GM12875 (cell line): ENCODE data around the gene ERICH6B.

Experiments
- H3K4me3 ChIP-seq: one replicate; pipeline ENCODE4 v1.5.1; 2011; ENCODE audit warnings: low read depth, low read length, control low read depth
- TF ChIP-seq, protein P1 (sequence below): IDR thresholded peaks from 2 replicates; pipeline ENCODE4 v1.5.1; 2011; ENCODE audit warnings: low read depth, mild to moderate bottlenecking, control low read depth, inconsistent platforms, low read length, moderate library complexity, borderline replicate concordance; ENCODE audit not compliant: insufficient read depth

ERICH6B gene

DNA sequence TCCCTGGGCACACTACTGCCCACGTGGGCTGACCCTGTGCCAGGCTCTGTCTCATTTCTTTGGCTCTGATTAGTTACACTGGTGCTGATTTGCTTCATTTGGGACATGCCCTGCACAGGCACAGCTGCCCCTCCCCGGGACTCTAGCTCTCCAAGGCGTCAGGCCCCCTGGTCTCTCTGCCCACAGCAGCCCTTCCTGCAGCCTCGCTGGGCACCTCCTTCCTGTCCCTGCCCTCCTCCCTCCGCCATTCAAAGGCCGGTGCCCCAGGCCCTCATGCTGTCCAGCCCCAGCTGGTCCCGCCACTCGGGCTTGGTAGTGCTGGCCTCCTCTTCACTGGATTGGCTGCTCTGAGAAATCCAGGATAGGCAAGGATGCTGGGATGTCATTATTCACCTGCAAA, 73.1 kb downstream of the ERICH6B start:
- TF ChIP-seq, protein P1, sequence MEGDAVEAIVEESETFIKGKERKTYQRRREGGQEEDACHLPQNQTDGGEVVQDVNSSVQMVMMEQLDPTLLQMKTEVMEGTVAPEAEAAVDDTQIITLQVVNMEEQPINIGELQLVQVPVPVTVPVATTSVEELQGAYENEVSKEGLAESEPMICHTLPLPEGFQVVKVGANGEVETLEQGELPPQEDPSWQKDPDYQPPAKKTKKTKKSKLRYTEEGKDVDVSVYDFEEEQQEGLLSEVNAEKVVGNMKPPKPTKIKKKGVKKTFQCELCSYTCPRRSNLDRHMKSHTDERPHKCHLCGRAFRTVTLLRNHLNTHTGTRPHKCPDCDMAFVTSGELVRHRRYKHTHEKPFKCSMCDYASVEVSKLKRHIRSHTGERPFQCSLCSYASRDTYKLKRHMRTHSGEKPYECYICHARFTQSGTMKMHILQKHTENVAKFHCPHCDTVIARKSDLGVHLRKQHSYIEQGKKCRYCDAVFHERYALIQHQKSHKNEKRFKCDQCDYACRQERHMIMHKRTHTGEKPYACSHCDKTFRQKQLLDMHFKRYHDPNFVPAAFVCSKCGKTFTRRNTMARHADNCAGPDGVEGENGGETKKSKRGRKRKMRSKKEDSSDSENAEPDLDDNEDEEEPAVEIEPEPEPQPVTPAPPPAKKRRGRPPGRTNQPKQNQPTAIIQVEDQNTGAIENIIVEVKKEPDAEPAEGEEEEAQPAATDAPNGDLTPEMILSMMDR, result no peak
- no peak overlapping the region for H3K4me3 ChIP-seq

- TF ChIP-seq, protein P1, result no peak
- H3K4me3 ChIP-seq, result no peak overlapping the region
These were observed 73.7 kb downstream of the ERICH6B start for GRCh38 chr13:45541806-45542205.

DNA sequence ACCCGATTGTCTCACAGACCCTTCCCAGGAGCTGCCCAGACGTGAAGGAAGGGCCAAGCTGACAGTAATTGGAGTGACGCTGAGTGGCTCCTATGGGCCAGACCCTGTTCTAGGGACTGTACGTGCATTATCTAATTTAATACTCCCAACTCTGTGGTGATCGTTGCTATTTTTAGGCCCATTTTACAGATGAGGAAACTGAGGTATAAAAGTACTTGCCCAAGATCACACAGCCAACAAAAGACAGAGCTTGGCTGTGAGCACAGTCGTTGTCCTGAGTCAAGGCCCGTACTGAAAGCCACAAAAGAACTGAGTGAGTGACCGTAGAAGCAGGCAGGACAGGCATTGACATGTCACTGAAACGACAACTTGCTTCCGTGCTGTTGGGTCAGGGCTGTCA, 74.7 kb downstream of the ERICH6B start:
- TF ChIP-seq, protein P1, result no peak
- no peak overlapping the region for H3K4me3 ChIP-seq

DNA sequence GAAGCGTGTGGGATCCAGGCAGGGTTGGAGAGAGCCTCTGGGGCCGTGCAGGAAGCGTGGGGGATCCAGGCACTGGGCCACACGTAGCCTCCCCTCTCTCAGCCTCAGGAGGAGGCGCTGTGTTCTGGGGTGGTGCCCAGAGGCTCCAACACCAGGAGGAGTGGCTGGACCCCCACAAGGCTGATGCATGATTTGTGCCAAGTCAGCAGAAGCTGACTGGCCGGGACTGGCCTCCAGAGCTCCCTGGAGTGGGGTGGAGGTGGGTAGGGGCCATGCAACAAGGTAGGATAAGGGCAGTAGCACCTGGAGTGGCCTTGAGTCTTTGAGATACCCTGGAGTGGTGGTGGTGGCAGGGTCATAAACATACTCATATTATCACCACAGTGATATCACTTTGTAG, 75.3 kb downstream of the ERICH6B start:
- no peak overlapping the region for H3K4me3 ChIP-seq
- TF ChIP-seq, protein P1, result no peak

- H3K4me3 ChIP-seq, result no peak overlapping the region
- TF ChIP-seq, protein P1, result no peak
These were observed 77.2 kb downstream of the ERICH6B start for GRCh38 chr13:45538382-45538781.

DNA sequence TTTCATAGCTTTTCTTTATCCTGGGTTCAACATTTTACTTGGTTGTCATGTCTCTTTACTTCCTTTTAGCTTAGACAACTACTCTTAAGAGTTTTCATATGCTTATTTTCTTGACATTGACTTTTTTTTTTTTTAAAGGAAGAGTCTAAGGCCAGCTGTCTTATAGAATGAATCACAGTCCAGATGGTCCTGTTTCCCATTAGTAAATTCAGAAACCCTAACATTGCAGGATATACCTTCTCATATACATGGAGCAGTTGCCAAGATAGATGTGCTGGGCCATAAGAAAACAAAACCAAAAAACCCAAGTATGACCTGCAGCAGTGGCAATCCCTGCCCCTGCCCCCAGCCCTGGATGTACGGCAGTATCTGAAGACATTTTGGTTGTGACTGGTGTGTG, 78.0 kb downstream of the ERICH6B start:
- H3K4me3 ChIP-seq, result no peak overlapping the region
- TF ChIP-seq, protein P1, result no peak

- TF ChIP-seq, protein P1, result no peak
- no peak overlapping the region for H3K4me3 ChIP-seq
These were observed 79.3 kb downstream of the ERICH6B start for GRCh38 chr13:45536224-45536623.
